ENCODE data around the gene HK1.

The HK1 gene

DNA sequence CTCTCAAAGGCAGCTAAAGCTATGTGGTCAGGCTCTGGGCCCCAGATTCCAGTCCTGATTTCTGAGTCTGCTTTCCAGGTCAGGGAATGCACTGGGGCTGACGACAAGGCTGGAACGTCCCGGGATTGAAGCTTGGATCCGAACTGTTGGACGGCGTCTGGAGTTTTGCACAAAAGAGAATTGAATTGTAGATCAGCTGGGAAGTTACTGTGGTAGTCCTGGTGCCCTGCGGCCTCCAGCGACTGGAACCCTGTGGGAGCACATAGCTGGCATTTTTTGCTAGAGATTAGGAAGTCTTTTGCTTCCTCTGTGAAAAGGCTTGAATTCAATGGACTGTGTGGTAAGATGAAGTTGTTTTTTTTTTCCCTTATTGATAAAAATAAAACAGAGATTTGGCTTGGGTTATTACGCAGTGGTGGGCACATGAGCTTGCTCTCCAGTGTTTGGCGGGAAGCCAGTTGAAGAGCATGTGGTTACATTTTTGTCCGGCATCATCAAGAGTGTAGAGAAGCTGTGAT, at the start of gene HK1:
HK1 (plus strand) TSS at position 51 of the 518 bp plus-strand sequence.
- TF ChIP-seq GATA3 (IDR thresholded peaks at IDR 0.05; ENCODE audit: low read depth, low read length) (no peak), GATA2 (IDR thresholded peaks at IDR 0.05; ENCODE audit: low read depth, low read length) (no peak)

DNA sequence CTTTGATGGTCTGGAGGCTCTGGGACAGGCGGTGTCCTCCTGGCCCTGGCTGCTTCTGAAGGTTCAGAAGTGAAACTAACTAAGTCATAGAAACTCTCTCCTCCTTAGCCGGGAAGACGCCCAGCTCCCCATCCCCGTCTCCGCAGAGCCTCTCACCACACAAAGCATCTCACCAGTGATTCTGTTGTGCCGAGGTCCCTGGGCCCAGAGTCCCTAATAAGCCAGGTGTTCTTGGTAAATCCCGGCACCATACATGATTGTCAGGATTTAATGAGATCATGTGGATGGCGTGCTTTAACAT, 48.7 kb upstream of the HK1 start:
- no peak for TF ChIP-seq GATA3 (IDR thresholded peaks at IDR 0.05; ENCODE audit: low read depth, low read length)
- TF ChIP-seq GATA2 (IDR thresholded peaks at IDR 0.05; ENCODE audit: low read depth, low read length), result no peak

DNA sequence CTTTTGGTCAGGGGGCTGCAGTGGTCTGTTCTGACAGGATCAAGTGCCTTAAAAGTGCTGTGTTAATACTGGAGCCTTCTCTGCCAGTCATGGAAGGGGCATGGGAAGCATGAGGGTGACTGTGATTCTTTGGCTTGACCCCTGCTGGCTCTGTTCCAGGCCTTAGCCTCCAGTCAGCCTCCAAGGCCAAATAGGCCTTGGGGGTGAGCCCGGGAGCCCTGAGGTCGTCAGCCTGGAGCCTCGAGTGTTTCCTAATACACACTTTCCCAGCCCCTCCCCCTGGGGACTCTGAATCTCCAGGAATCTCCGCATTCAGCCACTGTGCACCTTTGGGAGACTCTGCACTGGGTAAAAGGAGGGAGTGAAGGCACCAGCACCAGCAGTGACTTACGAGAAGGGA, 48.2 kb upstream of the HK1 start:
- no peak for TF ChIP-seq GATA2 (IDR thresholded peaks at IDR 0.05; ENCODE audit: low read depth, low read length)
- no peak for TF ChIP-seq GATA3 (IDR thresholded peaks at IDR 0.05; ENCODE audit: low read depth, low read length)

DNA sequence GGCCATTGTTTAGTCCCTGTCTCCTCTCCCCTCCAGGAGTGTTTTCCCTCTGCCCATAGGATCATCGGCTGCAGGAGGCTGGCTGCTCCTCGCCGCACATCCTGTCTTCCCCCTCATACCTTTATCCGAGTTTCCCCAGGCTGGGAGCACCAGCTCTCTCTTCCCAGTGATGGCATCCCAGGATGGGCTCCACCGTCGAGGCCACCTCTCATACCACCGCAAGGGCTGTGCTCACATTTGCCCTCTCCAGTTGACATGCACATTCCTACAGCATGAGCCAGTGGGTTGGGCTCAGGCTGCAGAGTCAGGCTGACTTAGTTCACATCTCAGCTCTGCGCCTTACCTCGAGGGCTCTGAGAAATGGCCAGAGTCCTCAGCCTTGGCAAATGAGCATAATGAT, 46.0 kb upstream of the HK1 start:
- no peak for TF ChIP-seq GATA2 (IDR thresholded peaks at IDR 0.05; ENCODE audit: low read depth, low read length)
- no peak for TF ChIP-seq GATA3 (IDR thresholded peaks at IDR 0.05; ENCODE audit: low read depth, low read length)

DNA sequence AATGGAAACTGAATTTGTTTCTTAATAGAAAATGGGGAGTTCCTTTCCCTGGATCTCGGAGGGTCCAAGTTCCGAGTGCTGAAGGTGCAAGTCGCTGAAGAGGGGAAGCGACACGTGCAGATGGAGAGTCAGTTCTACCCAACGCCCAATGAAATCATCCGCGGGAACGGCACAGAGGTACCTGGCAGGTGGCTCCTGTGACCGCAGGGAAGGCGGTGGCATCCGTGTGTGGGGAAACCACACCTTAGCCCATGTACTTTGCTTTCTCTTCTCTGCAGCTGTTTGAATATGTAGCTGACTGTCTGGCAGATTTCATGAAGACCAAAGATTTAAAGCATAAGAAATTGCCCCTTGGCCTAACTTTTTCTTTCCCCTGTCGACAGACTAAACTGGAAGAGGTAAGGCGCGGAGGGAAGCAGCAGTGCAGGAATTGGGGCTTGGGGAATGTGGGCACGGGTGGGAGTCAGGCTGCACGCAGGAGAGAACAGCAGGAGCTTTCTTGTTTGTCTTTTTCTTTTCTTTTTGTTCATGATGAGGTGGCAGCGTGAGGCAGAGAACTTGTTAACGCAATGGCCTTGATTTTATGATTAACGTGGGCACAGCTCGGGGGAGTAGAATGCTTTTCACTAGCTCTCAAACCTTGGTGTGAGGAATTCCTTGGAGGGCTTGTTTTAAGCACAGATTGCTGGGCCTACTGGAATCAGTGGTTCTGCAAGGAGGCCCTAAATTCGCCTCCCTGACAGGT, 45.4 kb upstream of the HK1 start:
- TF ChIP-seq GATA3 (IDR thresholded peaks at IDR 0.05; ENCODE audit: low read depth, low read length), result no peak
- TF ChIP-seq GATA2 (IDR thresholded peaks at IDR 0.05; ENCODE audit: low read depth, low read length), result no peak

DNA sequence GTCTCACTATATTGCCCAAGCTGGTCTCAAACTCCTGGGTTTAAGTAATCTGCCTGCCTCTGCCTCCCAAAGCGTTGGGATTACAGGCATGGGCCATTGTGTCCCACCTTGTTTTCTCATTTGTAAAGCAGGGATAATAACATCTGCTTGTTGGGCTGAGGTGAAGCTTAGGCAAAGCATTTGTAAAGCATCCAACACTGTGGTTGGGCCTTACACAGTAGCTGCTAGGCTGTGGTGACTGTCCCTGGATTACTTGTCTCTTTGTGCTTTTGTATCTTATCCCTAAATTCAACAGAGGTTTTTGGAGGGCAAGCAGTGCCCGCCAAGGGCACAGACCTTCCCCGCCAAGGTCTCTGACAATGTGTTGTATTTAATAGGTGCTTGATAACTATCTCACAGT, 43.8 kb upstream of the HK1 start:
- TF ChIP-seq GATA2 (IDR thresholded peaks at IDR 0.05; ENCODE audit: low read depth, low read length) (no peak), GATA3 (IDR thresholded peaks at IDR 0.05; ENCODE audit: low read depth, low read length) (no peak)

DNA sequence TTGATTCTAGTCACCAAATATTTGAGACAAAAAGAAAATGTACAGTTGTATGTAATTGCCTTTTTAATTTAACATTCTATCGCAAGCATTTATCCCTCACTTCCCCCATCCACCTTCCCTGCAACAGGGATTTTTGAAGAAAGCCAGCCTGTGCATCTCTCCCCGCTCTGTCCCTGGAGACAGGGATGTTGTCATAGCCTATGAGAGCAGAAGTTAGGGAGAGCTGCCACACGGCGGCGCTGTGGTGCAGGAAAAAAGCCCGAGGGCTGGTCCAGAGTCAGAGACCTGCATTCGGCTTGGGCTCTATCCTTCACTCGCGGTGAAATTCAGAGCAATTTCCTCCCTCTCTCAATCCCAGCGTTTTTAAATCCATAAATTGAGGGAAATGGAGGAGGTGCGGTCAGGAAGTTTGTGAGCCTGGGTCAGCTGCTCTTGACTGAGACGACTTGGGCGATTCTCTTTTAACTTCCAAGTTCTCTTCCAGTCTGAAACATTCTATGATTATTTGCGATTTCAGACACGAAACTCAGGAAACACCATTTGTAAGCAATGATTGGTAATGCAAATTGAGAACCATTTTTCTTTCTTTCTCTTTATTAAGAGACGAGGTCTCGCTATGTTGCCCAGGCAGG, 40.7 kb upstream of the HK1 start:
- TF ChIP-seq GATA2 (IDR thresholded peaks at IDR 0.05; ENCODE audit: low read depth, low read length), result no peak
- TF ChIP-seq GATA3 (IDR thresholded peaks at IDR 0.05; ENCODE audit: low read depth, low read length), result no peak

DNA sequence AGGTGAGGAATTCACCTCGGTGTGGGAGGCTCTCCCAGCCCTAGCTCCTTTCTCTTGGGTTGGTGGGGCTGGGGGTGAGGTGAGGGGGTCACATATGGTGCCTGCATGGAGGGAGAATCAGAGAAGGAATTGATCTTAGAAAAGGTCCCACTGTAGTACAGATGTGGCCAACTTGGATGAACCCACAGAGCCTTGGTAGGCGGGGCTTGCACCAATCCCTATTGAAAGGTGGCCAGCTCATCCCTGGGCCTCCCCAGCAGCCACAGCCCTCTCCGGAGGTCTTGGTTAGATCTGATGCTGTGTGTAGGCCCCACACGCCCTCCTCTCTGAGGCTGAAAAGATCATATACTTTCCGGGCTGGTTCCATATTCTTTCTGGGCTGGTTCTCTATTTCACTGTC, 39.2 kb upstream of the HK1 start:
- TF ChIP-seq GATA2 (IDR thresholded peaks at IDR 0.05; ENCODE audit: low read depth, low read length), result no peak
- TF ChIP-seq GATA3 (IDR thresholded peaks at IDR 0.05; ENCODE audit: low read depth, low read length), result no peak

DNA sequence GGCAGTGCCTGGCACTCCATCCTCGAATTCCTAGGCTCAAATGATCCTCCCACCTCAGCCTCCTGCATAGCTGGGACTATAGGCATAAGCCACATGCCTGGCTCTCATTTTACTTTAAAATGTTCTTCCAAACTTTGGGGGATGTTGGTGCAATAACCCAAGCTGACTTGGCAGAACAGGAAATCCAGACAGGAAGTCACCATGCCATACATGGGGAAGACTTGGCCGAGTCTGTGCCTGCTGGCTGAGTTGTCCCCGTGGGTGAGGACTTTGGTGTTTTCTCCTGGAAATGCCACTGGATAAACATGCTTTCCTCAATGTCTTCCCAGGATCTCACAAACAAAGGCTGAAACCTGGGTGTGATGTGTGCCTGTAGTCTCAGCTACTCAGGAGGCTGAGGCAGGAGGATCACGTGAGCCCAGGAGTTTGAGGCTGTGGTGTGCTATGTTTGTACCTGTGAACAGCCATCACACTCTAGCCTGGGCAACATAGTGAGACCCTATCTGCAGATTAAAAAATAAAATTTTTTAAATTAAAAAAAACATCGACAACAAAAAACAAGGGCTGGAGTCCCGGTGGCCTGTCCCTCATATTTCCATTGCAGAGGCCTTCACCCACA, 38.4 kb upstream of the HK1 start:
- TF ChIP-seq GATA3 (IDR thresholded peaks at IDR 0.05; ENCODE audit: low read depth, low read length), result no peak
- TF ChIP-seq GATA2 (IDR thresholded peaks at IDR 0.05; ENCODE audit: low read depth, low read length), result no peak

DNA sequence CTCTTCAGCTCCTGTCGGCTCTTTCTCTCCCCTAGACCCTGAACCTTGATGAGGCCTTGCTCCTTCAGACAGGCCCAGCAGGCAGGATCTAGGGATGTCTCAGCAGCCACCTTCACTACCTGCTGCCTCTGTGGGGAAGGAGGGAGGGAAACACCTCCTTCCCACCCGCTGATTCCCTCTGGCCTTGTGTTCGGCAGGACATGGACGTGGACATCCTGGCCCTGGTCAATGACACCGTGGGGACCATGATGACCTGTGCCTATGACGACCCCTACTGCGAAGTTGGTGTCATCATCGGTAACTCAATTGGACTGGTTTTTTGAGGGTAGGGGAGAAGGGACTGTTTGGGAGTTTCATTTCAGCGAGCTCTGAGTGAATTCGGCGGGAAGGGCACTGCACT, 37.8 kb upstream of the HK1 start:
- TF ChIP-seq GATA2 (IDR thresholded peaks at IDR 0.05; ENCODE audit: low read depth, low read length) (no peak), GATA3 (IDR thresholded peaks at IDR 0.05; ENCODE audit: low read depth, low read length) (no peak)

DNA sequence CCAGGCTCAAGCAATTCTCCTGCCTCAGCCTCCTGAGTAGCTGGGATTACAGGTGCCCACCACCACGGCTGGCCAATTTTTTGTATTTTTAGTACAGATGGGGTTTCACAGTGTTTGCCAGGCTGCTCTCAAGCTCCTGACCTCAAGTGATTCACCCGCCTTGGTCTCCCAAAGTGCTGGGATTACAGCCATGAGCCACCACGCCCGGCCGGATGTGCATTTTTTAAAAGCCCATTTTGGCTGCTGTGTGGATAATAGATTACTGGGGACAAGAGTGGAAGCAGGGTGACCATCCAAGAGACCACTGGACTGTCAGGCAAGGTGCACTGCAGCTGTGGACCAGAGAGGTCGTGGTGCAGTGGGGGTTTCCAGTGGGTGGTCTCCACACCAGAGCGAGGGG, 36.7 kb upstream of the HK1 start:
- no peak for TF ChIP-seq GATA3 (IDR thresholded peaks at IDR 0.05; ENCODE audit: low read depth, low read length)
- no peak for TF ChIP-seq GATA2 (IDR thresholded peaks at IDR 0.05; ENCODE audit: low read depth, low read length)

DNA sequence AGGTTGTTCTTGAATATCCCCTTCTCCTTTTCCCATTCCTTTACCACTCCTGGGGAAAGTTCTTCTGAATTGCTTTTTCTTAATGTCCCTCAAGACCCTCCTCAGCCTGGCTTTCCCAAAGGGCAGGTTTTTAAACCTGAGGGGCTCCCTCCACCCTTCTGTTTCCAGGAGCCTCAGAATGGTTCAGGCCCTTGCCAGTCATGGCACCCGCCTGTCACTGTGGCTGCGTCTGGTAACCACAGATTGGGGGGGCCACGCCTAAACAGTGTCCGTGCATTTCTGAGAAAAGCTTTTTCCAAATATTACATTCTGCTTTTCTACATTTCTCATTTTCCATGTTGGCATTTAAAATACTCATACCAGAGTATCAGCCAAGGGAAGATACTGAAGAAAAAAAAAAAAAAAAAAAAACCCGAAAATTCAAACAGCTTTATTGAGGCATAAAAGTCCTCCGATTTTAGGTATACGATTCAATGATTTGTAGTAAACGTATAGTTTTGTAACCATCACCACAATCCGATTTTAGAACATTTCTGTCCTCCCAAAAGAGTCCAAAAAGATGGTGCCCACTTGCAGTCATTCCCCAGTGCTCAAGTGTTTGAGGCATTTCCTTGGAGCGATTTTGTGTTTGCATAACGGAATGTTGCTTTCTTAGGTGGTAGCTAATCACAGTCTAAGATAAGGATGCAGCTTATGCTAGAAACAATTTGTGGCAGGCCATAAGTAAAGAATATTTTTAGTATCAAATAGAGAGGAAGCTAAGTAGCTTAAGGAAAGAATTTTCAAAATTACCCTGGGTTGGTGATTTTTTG, 36.0 kb upstream of the HK1 start:
- no peak for TF ChIP-seq GATA3 (IDR thresholded peaks at IDR 0.05; ENCODE audit: low read depth, low read length)
- no peak for TF ChIP-seq GATA2 (IDR thresholded peaks at IDR 0.05; ENCODE audit: low read depth, low read length)

DNA sequence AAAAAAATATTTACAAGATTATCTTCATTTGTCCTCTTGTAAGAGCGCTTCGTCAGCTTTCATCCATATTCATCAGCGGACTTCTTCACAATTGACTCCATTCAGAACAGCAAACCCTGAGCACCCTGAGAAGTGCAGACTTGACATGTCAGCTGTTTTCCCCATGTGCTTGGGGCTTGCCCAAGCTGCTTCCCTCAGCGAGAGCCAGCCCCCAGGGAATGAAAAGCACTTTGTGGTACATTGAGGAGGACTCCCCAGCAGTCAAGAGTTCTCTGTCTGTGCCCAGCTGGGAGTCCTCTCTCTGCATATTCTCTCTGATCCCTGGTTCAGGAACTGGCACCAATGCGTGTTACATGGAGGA, 35.5 kb upstream of the HK1 start:
- TF ChIP-seq GATA3 (IDR thresholded peaks at IDR 0.05; ENCODE audit: low read depth, low read length), result no peak
- TF ChIP-seq GATA2 (IDR thresholded peaks at IDR 0.05; ENCODE audit: low read depth, low read length), result no peak

DNA sequence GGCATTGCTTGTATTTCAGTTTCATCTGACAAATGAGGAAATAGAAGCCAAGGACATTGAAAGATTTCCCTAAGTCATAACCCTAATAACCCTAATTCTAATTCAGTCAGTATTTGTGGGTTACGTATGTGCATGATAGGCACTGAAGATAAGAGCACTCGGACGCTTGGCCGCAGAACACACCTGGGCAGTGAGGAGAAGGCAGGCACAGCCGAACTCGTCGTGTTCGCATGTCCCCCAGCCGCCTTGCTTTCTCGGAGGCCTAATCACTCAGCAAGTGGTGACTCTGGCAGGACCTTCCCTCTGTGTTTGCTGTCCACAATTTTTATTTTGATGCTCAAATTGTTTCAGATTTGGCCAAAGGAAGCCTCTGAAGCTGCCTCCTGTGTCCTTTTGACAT, 34.5 kb upstream of the HK1 start:
- no peak for TF ChIP-seq GATA3 (IDR thresholded peaks at IDR 0.05; ENCODE audit: low read depth, low read length)
- TF ChIP-seq GATA2 (IDR thresholded peaks at IDR 0.05; ENCODE audit: low read depth, low read length), result no peak

All from SH-SY5Y (cell line).